ENCODE data around the gene TAS2R14.

The TAS2R14 gene

GRCh38 chr12:10974965-10975364, 35.9 kb upstream of the TAS2R14 start:
- H3K9me2 ChIP-seq (replicated peaks; ENCODE audit: low read depth, low read length), result no peaks in the 10 kb centered on the region
- H3K79me2 ChIP-seq (ENCODE audit: insufficient read depth, low read length), result no peaks in the 10 kb centered on the region
- peaks cover 4% of the 10 kb centered on the region for H4K20me1 ChIP-seq (ENCODE audit: insufficient read depth, low read length, poor library complexity, severe bottlenecking)
- H3K36me3 ChIP-seq (ENCODE audit: insufficient read depth, low read length), result no peaks in the 10 kb centered on the region
- H2AFZ ChIP-seq (ENCODE audit: low read length), result no peak overlapping the region
- no peaks in the 10 kb centered on the region for H3K4me1 ChIP-seq (ENCODE audit: insufficient read depth, low read length, poor library complexity, severe bottlenecking)
- H3K9ac ChIP-seq (ENCODE audit: low read depth, low read length, poor library complexity, severe bottlenecking), result no peak overlapping the region
- H3K27me3 ChIP-seq (ENCODE audit: insufficient read depth, low read length, poor library complexity, severe bottlenecking), result peaks cover 43% of the 10 kb centered on the region
- no peaks in the 10 kb centered on the region for H3K9me3 ChIP-seq (ENCODE audit: insufficient read depth, low read depth, low read length)
- no peak overlapping the region for H3K4me3 ChIP-seq (ENCODE audit: low read length, poor library complexity, severe bottlenecking)
- TF ChIP-seq EZH2phosphoT487 (IDR thresholded peaks at IDR 0.05; ENCODE audit: borderline replicate concordance) (no peak), CTCF (conservative IDR thresholded peaks at IDR 0.05; ENCODE audit: low read length) (no peak)
- no peaks in the 10 kb centered on the region for H3F3A ChIP-seq (ENCODE audit: low read depth)
- no peak overlapping the region for H3K4me2 ChIP-seq (ENCODE audit: low read depth, low read length, poor library complexity, severe bottlenecking)

- H3K4me3 ChIP-seq (ENCODE audit: low read length, poor library complexity, severe bottlenecking), result no peak overlapping the region
- no peaks in the 10 kb centered on the region for H4K20me1 ChIP-seq (ENCODE audit: insufficient read depth, low read length, poor library complexity, severe bottlenecking)
- no peaks in the 10 kb centered on the region for H3F3A ChIP-seq (ENCODE audit: low read depth)
- no peak overlapping the region for H2AFZ ChIP-seq (ENCODE audit: low read length)
- H3K79me2 ChIP-seq (ENCODE audit: insufficient read depth, low read length), result no peaks in the 10 kb centered on the region
- H3K9ac ChIP-seq (ENCODE audit: low read depth, low read length, poor library complexity, severe bottlenecking), result no peak overlapping the region
- no peaks in the 10 kb centered on the region for H3K36me3 ChIP-seq (ENCODE audit: insufficient read depth, low read length)
- TF ChIP-seq CTCF (conservative IDR thresholded peaks at IDR 0.05; ENCODE audit: low read length), result no peak
- no peak for TF ChIP-seq EZH2phosphoT487 (IDR thresholded peaks at IDR 0.05; ENCODE audit: borderline replicate concordance)
- no peaks in the 10 kb centered on the region for H3K4me1 ChIP-seq (ENCODE audit: insufficient read depth, low read length, poor library complexity, severe bottlenecking)
- H3K4me2 ChIP-seq (ENCODE audit: low read depth, low read length, poor library complexity, severe bottlenecking), result no peak overlapping the region
- no peaks in the 10 kb centered on the region for H3K9me3 ChIP-seq (ENCODE audit: insufficient read depth, low read depth, low read length)
- no peaks in the 10 kb centered on the region for H3K9me2 ChIP-seq (replicated peaks; ENCODE audit: low read depth, low read length)
- no peaks in the 10 kb centered on the region for H3K27me3 ChIP-seq (ENCODE audit: insufficient read depth, low read length, poor library complexity, severe bottlenecking)
These were observed 29.8 kb upstream of the TAS2R14 start for GRCh38 chr12:10968765-10969456.

GRCh38 chr12:10967409-10967808, 28.3 kb upstream of the TAS2R14 start:
- Histone ChIP-seq H3K4me3 (ENCODE audit: low read length, poor library complexity, severe bottlenecking) (no peak overlapping the region), H2AFZ (ENCODE audit: low read length) (no peak overlapping the region), H3K9me2 (replicated peaks; ENCODE audit: low read depth, low read length) (no peaks in the 10 kb centered on the region), H3K4me1 (ENCODE audit: insufficient read depth, low read length, poor library complexity, severe bottlenecking) (no peaks in the 10 kb centered on the region), H3K4me2 (ENCODE audit: low read depth, low read length, poor library complexity, severe bottlenecking) (no peak overlapping the region), H3F3A (ENCODE audit: low read depth) (no peaks in the 10 kb centered on the region), H3K36me3 (ENCODE audit: insufficient read depth, low read length) (no peaks in the 10 kb centered on the region), H4K20me1 (ENCODE audit: insufficient read depth, low read length, poor library complexity, severe bottlenecking) (no peaks in the 10 kb centered on the region), H3K27me3 (ENCODE audit: insufficient read depth, low read length, poor library complexity, severe bottlenecking) (no peaks in the 10 kb centered on the region), H3K9me3 (ENCODE audit: insufficient read depth, low read depth, low read length) (no peaks in the 10 kb centered on the region), H3K79me2 (ENCODE audit: insufficient read depth, low read length) (no peaks in the 10 kb centered on the region), H3K9ac (ENCODE audit: low read depth, low read length, poor library complexity, severe bottlenecking) (no peak overlapping the region)
- no peak for TF ChIP-seq EZH2phosphoT487 (IDR thresholded peaks at IDR 0.05; ENCODE audit: borderline replicate concordance)
- no peak for TF ChIP-seq CTCF (conservative IDR thresholded peaks at IDR 0.05; ENCODE audit: low read length)

Measured in Loucy (cell line).